Erythroblast (primary cell): ENCODE results near the gene ADK.

Source experiments
- GATA1 ChIP-seq: IDR thresholded peaks from 2 replicates; pipeline ENCODE4 v1.6.1; 2011; ENCODE audit warnings: low read depth, mild to moderate bottlenecking, control low read depth, low read length, moderate library complexity
- POLR2A ChIP-seq: IDR thresholded peaks from 2 replicates; pipeline ENCODE4 v1.6.1; 2011; ENCODE audit warnings: mild to moderate bottlenecking, low read length

GRCh38 chr10:74133923-74134820 is 16.8 kb upstream of the ADK start:
- TF ChIP-seq POLR2A: no peak
- no peak for TF ChIP-seq GATA1
